ENCODE results near the gene ZFPL1.

DNA sequence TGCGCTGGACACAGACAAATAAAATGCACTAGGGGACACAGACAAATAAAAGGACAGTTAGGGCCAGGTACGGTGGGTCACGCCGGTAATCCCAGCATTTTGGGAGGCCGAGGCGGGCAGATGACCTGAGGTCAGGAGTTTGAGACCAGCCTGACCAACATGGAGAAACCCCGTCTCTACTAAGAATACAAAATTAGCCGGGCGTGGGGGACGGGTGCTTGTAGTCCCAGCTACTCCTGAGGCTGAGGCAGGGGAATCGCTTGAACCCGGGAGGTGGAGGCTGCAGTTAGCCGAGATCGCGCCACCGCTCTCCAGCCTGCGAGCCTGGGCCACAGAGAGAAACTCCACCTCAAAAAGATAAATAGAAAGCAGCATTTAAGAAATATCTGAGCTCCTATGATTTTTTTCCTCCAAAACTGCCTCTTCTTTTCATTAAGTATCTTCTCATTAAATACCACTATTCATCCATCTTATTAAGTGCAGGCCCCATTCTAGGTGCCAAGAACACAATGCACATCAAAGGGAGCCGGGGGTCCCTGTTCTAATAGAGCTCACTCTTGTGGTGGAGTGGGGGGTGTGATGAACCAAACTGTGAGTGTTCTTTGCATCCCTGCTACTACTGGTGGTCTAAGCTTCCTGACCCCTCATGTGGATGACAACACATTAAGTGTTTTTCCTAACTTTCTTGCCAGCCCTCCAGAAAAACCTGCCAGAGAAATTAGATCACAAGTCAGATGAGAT is 34.2 kb downstream of the ZFPL1 start:
- peak in 1 of 3 experiments; percentile 1 for TF ChIP-seq CTCF (IDR thresholded peaks at IDR 0.05)
- no peak for TF ChIP-seq POLR2A (IDR thresholded peaks at IDR 0.05; ENCODE audit: low read depth)
- no peak for TF ChIP-seq POLR2AphosphoS5 (IDR thresholded peaks at IDR 0.05)

All from esophagus muscularis mucosa (tissue), 3 donors.